Right cardiac atrium (tissue), 5 donors: ENCODE data around the gene C12orf76. TPM values are rescaled to one million over a fixed set of nuclear protein-coding genes. Genes with fewer than 3 reads are reported as not detected.
"Not testable (repeated sequence)": the region's sequence is repeated elsewhere in the genome, so short reads cannot be mapped to it uniquely, and the experiment has no call there.

Experiments
- ATAC-seq, 2 donors: fragments of 200-7000 bp; cut with Tn5 transposase; one replicate each; pipeline versions ENCODE4 v1.8.0 to v1.9.1; 2020; ENCODE audit warnings: moderate library complexity in 2 of 2, mild to moderate bottlenecking in 1 of 2
- DNase-seq, 3 donors: peaks; one replicate each; pipeline ENCODE4 v3.0.0-alpha.2; 2020
- H3K27ac ChIP-seq: one replicate; pipeline ENCODE4 v1.5.1; 2013; ENCODE audit warnings: mild to moderate bottlenecking, low read length, control low read depth, moderate library complexity
- H3K27me3 ChIP-seq: one replicate; pipeline ENCODE4 v1.6.1; 2013; ENCODE audit not compliant: control insufficient read depth, insufficient read depth
- H3K4me1 ChIP-seq: one replicate; pipeline ENCODE4 v1.6.1; 2013; ENCODE audit warnings: low read length; ENCODE audit not compliant: control insufficient read depth, insufficient read depth
- H3K4me3 ChIP-seq: one replicate; pipeline ENCODE4 v1.5.1; 2013; ENCODE audit warnings: low read length, control low read depth
- H3K9me3 ChIP-seq: one replicate; pipeline ENCODE4 v1.6.1; 2013; ENCODE audit warnings: low read length; ENCODE audit not compliant: control insufficient read depth
- WGBS: extraction: QIAGEN DNeasy Blood & Tissue Kit; methylation state at CpG from one replicate; pipeline ENCODE4 v1.1.7; 2013; 5-methylcytosine and 5-hydroxymethylcytosine counted together
- intact Hi-C, 4 donors: fragments of 100-400 bp; cut with DNase I; formaldehyde crosslinking; loops; one replicate each; pipeline versions ENCODE4 v1.11.0 to v1.14.0; 2022 to 2023
- polyA plus RNA-seq: library from polyadenylated mRNA; stranded (reverse); fragments of 200-250 nt; gene quantifications from one replicate; pipeline ENCODE4 v1.2.3, GENCODE V29; 2013
- total RNA-seq, 4 donors: library from RNA; stranded (reverse); fragmentation: NEBNext Ultra II Directional; extraction: Animal tissue kit (Norgen Biotek cat#: 25700); gene quantifications; one replicate each; pipeline ENCODE4 v1.2.1, GENCODE V29; 2021
- donor health status: healthy with polysubstance abuse.
- donor health status: DM: no; HTN: yes; CAD: no.
- donor health status: DM: no; HTN: no; CAD: no.
- donor health status: DM: no; HTN: yes; CAD: no; lungs with severe emphysema.
- donor health status: DM: yes; HTN: yes; CAD: no.

Gene C12orf76
- total and polyA plus RNA-seq, 5 donors: 5.7 to 7.0 (median 6.8) TPM

DNA sequence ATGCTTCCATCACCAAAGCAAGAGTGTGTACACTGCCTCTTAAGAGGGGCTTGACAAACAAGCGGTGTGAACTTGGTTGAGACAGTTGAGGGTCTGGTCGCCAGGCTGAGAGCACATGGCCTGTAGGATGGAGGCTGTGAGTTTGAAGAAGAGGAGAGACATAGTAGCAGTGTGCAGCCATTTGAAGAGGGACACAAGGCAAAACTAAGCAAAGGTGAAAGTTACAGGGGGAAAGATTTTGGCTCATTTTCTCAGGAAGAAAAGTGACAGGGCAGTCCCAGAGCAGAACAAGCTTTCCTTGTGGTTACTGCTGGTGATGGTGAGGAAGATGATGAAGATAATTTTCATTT is 11.3 kb upstream of the C12orf76 start:
- intact Hi-C loops: no loop called here
- Histone ChIP-seq H3K4me3 (no peak overlapping the region), H3K27ac (no peak overlapping the region), H3K9me3 (no peaks in the 10 kb centered on the region), H3K4me1 (no peaks in the 10 kb centered on the region), H3K27me3 (no peaks in the 10 kb centered on the region)
- DNase-seq (no peak), ATAC-seq (no peak)
- whole genome bisulfite sequencing: 71% methylated on average over 2 of the region's 2 CpGs

DNA sequence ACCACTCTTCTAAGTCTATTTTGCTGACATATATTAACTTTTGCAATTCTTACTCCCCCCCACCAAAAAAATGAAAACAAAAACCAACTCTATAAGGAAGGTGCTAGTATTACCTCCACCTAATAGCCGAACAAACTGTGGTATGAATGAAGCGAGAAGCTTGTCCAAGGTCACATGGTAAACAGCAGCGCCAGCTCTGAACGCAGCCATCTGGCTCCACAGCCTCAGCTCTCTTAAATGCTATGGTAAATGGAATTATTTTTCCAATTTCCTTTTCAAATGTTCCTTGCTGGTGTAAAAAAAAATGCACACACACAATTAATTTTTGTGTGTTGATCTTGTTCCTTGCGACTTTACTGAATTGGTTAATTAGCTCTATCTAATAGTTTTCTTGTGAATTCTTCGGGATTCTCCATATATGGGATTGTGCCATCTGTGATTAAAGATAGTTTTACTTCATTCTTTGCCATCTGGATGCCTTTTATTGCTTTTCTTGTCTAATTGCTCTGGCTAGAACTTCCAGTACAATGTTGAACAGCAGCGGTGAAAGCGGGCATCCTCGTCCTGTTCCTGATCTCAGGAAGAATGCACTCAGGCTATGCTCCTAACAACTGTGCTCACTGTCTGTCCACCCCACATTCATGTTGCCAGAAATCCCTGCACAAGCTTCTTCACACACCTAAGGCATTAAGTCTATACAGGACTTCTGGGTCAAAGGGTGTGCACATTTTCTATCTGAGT is 10.7 kb upstream of the C12orf76 start:
- 90% methylated on average over 9 of the region's 9 CpGs for WGBS
- no peaks in the 10 kb centered on the region for H3K4me1 ChIP-seq
- no peak for ATAC-seq
- no peaks in the 10 kb centered on the region for H3K27me3 ChIP-seq
- no peak overlapping the region for H3K4me3 ChIP-seq
- no peaks in the 10 kb centered on the region for H3K9me3 ChIP-seq
- intact Hi-C loops: no loop called here
- no peak overlapping the region for H3K27ac ChIP-seq
- DNase-seq: no peak

DNA sequence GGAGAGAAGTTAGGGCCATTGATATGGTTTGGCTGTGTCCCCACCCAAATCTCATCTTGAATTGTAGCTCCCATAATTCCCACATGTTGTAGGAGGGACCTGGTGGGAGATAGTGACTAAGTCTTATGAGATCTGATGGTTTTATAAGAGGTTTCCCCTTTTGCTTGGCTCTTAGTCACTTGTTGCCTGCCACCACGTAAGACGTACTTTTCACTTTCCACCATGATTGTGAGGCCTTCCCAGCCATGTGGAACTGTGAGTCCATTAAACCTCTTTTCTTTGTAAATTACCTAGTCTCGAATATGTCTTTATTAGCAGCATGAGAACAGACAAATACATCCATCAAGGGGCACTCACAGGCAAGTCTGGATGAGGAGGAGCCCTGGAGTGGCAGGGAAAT is 8.3 kb upstream of the C12orf76 start:
- ATAC-seq, H3K27ac ChIP-seq, intact Hi-C loops, H3K4me3 ChIP-seq, H3K4me1 ChIP-seq, H3K27me3 ChIP-seq, DNase-seq, H3K9me3 ChIP-seq: not testable (repeated sequence)
- 76% methylated on average over 3 of the region's 3 CpGs for WGBS

DNA sequence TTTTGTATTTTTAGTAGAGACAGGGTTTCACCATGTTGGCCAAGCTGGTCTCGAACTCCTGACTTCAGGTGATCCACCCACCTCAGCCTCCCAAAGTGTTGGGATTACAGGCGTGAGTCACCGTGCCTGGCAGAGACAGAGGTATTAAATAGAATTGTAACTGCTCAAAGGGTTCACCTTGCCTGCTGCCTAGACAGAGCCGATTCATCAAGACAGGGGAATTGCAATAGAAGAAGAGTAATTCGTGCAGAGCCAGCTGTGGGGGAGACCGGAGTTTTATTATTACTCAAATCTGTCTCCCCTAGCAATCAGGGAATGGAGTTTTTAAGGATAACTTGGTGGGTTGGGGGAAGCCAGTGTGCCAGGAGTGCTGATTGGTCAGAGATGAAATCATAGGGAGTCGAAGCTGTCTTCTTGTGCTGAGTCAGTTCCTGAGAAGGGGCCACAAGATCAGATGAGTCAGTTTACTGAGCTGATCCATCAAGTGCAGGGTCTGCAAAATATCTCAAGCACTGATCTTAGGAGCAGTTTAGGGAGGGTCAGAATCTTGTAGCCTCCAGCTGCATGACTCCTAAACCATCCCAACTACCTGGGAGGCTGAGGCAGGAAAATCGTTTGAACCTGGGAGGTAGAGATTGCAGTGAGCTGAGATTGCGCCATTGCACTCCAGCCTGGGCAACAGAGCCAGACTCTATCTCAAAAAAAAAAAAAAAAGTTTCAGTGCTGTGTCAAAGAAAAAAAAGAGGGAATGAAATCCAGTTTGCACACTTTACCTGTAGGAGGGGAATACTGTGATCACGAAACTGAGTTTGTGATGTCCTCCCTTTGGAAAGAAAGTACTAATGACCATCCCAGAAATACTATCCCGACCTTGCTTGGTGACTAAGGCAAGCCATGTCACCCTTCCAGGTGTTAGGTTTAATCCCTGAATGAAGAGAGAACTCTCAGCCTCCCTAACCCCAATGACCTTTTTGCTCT is 7.3 kb upstream of the C12orf76 start:
- DNase-seq, ATAC-seq: not testable (repeated sequence)

GRCh38 chr12:110050927-110051326 is 2.6 kb upstream of the C12orf76 start:
- WGBS: 80% methylated on average over 6 of the region's 6 CpGs
- no peak overlapping the region for H3K27ac ChIP-seq
- DNase-seq (no peak), ATAC-seq (no peak)
- H3K4me3 ChIP-seq: no peak overlapping the region
- H3K27me3 ChIP-seq: no peaks in the 10 kb centered on the region
- peaks cover 3% of the 10 kb centered on the region for H3K4me1 ChIP-seq
- no peaks in the 10 kb centered on the region for H3K9me3 ChIP-seq
- intact Hi-C loops: no loop called here

More for the DNA sequence above, 7.3 kb upstream of the C12orf76 start:
- intact Hi-C loops, H3K9me3 ChIP-seq, H3K27ac ChIP-seq, H3K4me3 ChIP-seq, H3K27me3 ChIP-seq, H3K4me1 ChIP-seq: not testable (repeated sequence)
- WGBS: 62% methylated on average over 11 of the region's 11 CpGs

DNA sequence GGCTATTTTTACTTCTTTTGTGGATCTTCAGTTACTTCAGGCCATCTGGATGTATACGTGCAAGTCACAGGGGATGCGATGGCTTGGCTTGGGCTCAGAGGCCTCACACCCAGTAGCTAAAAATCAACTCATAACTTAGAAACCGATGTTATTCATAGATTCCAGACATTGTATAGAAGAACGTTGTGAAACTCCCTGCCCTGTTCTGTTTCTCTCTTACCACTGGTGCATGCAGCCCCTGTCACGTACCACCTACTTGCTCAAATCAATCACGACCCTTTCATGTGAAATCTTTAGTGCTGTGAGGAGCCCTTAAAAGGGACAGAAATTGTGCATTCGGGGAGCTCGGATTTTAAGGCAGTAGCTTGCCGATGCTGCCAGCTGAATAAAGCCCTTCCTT is 1.3 kb upstream of the C12orf76 start:
- 92% methylated on average over 9 of the region's 9 CpGs for WGBS
- ATAC-seq, intact Hi-C loops: not testable (repeated sequence)

DNA sequence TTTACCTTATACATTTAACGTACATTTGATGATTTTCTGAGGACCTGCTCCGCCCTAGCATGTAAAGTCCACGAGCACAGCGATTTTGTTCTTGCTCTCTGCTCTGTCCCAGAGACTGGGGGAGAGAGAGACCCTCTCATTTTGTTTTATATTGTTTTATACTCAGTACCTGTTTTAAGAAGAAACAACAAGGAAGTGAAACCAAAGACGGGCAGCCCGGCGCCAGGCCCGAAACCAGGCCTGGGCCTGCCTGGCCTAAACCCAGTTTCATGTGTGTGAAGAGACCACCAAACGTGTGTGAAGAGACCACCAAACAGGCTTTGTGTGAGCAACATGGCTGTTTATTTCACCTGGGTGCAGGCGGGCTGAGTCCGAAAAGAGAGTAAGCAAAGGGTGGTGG is 712 bp upstream of the C12orf76 start:
- intact Hi-C loops, H3K27me3 ChIP-seq, H3K4me1 ChIP-seq, H3K9me3 ChIP-seq, H3K27ac ChIP-seq: not testable (repeated sequence)
- DNase-seq (peak in 1 of 3 donors; percentile 61), ATAC-seq (peak in 1 of 2 donors; percentile 2)
- WGBS: 92% methylated on average over 11 of the region's 11 CpGs
- peak overlapping the region; percentile 84 for H3K4me3 ChIP-seq

More for the DNA sequence above, 1.3 kb upstream of the C12orf76 start:
- not testable (repeated sequence) for H3K4me3 ChIP-seq, H3K9me3 ChIP-seq, H3K4me1 ChIP-seq, DNase-seq, H3K27ac ChIP-seq, H3K27me3 ChIP-seq

- 75% methylated on average over 14 of the region's 14 CpGs for WGBS
- DNase-seq: no peak
Observed at GRCh38 chr12:110047297-110047940, 903 bp downstream of the C12orf76 start.

DNA sequence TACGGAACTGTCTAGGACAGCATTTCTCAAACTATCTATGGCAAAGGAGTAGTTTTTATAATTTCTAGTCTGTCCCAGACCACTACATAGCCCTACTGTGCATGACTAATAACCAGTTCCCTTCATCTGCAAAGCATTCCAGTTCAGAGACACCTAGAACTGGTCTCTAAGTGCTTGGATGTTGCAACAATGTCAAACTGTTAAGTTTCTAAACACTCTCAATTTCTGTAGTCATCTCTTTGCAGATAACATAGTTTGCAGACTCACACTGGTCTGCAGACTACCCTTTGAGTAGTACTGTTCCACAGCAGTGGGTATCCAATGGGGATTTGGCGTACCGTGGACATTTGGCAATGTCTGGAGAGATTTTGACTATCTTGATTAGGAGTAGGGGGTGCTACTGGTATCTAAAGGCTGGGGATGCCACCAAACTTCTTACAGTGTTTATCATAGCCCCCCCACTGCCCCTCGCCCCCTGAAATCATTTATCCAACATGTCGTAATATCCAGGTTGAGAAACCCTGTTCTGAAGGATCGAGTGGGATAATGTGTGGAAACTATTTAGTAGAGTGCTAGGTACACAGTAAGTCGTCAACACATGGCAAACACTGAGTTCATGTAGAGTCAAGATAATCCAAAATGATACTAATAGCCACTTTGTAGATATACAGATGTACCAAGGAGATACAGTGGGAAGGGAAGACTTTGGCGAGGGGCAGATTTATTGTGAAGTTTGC is 1.7 kb downstream of the C12orf76 start:
- H3K4me1 ChIP-seq: peaks cover 7% of the 10 kb centered on the region
- no peaks in the 10 kb centered on the region for H3K9me3 ChIP-seq
- H3K27ac ChIP-seq: no peak overlapping the region
- no peak overlapping the region for H3K4me3 ChIP-seq
- intact Hi-C loops: no loop called here
- DNase-seq (no peak), ATAC-seq (no peak)
- no peaks in the 10 kb centered on the region for H3K27me3 ChIP-seq
- WGBS: 89% methylated on average over 8 of the region's 8 CpGs

More at GRCh38 chr12:110047297-110047940, 903 bp downstream of the C12orf76 start:
- no peak overlapping the region for H3K27ac ChIP-seq
- no peaks in the 10 kb centered on the region for H3K9me3 ChIP-seq
- no peaks in the 10 kb centered on the region for H3K27me3 ChIP-seq
- no peak for ATAC-seq
- intact Hi-C loops: no loop called here
- H3K4me1 ChIP-seq: peaks cover 7% of the 10 kb centered on the region
- H3K4me3 ChIP-seq: peak overlapping the region; percentile 84

DNA sequence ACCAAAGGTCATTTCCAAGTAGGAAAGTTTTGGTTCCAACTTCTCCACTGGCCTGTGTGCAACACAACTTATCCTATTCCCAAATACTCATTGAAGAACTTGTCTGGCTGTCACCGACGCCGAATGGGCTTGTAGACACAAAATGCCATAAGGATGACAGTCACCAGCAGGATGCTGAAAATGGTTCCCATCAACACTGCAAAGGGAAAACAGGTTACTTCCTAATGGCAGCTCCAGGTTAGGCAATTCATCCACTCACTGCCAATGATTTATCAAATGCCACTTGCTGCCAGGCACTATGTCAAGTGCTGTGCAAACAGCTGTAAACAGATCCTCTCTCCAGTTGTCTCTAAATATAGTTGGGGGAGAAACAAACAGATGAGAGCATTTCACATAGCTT is 6.1 kb downstream of the C12orf76 start:
- DNase-seq (no peak), ATAC-seq (peak; percentile 54 to 69)
- H3K9me3 ChIP-seq: no peaks in the 10 kb centered on the region
- H3K4me3 ChIP-seq: no peak overlapping the region
- H3K27me3 ChIP-seq: no peaks in the 10 kb centered on the region
- WGBS: 62% methylated on average over 3 of the region's 3 CpGs
- H3K27ac ChIP-seq: peak overlapping the region; percentile 94
- intact Hi-C loops: no loop called here
- H3K4me1 ChIP-seq: peaks cover 4% of the 10 kb centered on the region
